ENCODE data around the gene CTIF.

CTIF gene

DNA sequence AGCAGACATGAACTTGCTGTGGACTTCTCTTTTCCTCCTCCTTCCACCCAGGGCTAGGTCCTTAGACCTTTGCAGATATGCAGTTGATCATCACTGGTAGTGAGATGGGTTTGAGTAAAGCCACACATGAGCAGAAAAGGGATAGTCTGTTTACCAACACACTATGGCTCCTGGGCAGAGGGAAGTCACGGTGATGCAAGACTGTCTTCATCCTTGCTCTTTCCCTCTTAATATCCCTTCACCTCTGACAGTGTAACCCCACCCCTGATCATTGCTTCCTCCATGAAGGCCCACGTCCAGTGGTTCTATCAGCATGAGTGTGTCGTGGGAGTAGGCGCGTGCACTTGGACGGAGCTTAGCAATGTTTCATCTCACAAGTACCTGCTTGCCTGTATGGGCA lies 223.2 kb downstream of the CTIF start:
- no peak for DNase-seq

- no peak for DNase-seq
Observed at GRCh38 chr18:48762836-48763718, 224.2 kb downstream of the CTIF start.

DNA sequence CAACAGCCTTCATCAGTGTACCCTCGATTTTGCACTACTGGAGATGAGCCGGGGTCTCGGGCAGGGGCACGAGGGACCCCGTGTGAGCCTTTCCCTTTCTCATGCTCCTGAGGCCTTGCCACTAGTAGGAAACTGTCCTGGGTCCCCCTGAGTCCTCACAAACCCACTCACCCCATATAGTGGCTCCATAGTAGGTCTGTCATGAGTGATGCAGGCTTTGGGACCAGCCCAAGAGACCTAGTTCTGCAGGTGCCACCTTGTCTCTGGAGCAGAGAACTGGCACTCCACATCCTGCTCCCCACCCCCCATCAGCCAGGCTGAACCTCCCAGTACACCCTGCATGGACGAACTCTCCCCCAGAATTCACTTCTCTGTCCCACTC lies 224.9 kb downstream of the CTIF start:
- DNase-seq: no peak

DNA sequence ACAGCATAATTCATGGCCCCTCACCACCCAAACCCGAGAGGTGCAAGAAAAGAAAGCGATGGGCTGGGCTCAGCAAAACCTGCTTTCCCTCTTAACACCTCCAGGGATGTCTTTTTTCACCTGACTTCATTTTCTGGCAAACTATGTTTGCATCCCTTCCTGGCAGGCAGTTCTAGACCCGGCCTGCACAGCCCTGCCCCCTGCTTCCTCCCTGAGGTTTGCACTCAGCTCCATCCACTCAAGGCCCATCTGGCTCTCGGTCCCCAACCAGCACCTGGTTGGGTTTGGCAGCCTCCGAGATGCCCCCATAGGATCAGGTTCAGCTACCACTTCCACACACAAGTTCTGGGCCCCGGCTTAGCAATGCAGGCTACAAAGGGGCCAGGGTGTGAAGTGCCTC lies 226.2 kb downstream of the CTIF start:
- DNase-seq: no peak

GRCh38 chr18:48766026-48766425 lies 227.2 kb downstream of the CTIF start:
- no peak for DNase-seq

- no peak for DNase-seq
Observed at GRCh38 chr18:48766487-48766886, 227.7 kb downstream of the CTIF start.

DNA sequence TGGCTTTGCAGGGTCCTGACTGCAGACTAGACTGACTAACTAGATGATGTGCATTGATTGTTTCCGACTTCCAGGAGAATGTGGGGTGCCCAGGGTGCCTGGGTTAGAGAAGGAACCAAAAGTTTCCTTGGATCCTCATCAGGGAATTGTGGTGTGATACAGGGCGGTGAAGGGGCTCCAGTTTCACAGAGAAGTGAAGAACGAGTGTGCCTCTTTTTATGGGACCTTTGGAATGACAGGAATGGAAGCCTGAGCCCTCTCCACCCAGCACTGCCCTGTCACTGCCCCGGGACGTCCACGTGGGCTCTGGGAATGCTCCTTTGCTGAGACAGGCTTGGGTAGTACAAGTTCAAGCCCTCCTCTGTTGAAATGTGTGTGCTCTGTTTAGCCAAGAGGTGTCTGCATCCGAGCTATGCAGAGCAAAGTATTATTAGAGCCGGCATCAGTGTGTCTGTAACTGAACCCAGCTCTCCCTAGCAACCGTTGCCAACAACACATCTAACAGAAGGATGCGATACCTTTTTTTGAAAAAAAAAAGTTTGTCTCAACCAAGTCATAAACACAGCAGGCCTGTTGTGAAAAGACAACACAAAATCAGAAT lies 228.4 kb downstream of the CTIF start:
- DNase-seq: no peak

DNA sequence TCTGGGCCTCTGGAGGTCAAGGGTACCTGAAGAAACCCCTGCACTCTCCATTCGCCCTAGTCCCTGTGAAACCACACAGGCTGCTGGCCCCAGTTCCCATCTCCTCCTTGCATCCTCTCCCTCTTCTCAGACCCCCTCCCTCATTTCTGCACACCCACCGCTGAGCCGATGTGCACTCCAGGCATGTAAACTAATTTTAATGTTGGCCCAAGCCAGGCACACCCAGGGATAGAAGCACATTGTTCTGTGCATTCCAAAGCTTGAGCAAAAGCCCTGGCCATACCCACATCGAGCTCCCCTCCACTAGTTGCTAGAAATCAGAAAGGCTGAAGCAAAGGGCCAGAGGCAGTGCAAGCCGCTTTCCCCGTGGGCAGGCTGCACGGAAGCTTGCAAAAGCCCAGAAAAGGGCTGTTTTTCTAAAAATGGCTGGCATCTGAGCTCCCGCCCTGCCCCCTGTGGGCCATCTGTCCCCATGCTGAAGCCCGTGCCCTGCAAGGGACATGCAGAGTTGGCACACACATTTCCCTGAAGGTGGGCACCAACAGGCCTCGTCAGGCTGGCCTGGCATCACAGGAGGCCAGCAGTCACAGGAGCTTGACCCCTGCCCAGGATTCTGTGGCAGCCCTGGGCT lies 230.3 kb downstream of the CTIF start:
- DNase-seq: no peak

GRCh38 chr18:48770243-48770642 lies 231.4 kb downstream of the CTIF start:
- DNase-seq: no peak

- no peak for DNase-seq
Observed at GRCh38 chr18:48771641-48772375, 233.0 kb downstream of the CTIF start.

GRCh38 chr18:48772457-48772856 lies 233.6 kb downstream of the CTIF start:
- DNase-seq: no peak

GRCh38 chr18:48773821-48774220 lies 235.0 kb downstream of the CTIF start:
- DNase-seq: no peak

- DNase-seq: no peak
Observed at GRCh38 chr18:48774941-48775340, 236.1 kb downstream of the CTIF start.

DNA sequence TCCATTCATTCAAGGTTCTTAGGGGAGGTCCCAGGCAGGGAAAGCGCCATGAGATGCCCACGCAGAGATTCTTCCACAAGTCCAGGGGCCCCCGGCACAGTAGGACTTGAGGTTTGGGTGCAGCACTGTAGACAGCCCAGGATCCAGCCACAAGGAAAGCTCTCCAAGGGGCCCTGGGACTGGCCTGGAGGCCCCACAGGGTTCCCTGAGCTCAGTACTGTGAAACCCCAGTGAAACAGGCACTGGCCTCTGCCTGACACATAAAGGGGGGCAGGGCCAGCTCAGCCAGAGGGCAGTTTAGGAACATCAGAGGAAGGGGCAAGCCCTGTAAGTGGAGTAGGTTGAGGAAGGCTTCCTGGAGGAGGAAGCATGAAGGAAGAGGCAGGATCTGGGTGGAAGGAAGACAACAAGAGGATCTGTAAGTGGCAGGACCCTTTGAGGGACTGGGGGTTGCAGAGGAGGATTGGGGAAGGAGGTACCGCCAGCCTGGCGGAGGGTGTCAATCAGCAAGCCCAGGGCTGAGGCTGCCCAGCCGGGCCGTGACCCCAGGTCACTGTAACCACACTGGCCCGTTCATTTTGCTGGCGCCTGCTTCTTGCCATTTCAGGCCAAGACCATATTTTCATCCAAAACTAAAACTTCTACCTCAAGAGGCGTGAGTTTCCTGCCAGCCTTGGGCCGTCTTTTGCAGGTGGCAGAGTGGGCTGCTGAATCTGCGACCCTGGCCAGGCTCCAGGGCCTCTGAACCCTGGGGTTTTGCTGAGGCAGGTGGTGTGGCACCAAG lies 236.7 kb downstream of the CTIF start:
- no peak for DNase-seq

DNA sequence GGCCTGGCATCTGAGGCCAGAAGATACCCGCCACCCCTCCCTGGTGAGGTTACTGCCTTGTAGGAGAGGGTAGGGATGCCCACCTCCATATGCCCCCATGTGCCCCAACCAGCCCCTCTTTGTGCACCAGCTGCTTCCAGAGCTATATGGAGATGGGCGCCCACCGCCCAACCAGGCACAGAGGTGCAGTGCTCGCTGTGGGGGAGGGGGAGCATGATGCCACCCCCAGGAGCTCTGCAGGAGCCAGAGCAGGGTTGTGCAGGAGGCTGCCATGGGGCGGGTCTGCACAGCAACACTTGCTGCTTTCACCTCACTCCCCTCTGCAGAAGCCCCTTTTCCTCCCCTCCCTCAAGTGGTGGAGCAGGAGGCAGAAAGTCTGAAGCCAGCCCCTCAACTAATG lies 237.3 kb downstream of the CTIF start:
- DNase-seq: no peak

DNA sequence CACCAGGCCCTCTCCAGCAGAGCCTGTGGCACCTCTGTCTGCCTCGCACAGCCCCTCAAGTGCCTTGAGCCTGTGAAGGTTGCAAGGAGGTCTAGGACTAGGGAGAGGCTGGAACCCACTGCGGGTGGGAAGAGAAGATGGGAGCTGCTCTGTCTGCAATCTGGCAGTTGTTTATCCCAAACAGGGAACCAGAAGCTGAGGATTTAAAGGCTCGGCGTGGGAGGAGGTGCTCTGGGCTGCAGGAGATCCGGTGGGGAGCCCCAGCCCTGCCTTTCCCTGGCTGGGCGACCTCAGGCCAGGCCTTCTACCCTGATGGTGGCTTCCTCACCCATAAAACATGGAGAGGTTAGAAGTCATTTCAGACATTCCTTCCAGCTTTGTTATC lies 237.8 kb downstream of the CTIF start:
- DNase-seq: no peak

GRCh38 chr18:48777026-48777743 lies 238.4 kb downstream of the CTIF start:
- DNase-seq: peak in 1 of 2 experiments; percentile 28

DNA sequence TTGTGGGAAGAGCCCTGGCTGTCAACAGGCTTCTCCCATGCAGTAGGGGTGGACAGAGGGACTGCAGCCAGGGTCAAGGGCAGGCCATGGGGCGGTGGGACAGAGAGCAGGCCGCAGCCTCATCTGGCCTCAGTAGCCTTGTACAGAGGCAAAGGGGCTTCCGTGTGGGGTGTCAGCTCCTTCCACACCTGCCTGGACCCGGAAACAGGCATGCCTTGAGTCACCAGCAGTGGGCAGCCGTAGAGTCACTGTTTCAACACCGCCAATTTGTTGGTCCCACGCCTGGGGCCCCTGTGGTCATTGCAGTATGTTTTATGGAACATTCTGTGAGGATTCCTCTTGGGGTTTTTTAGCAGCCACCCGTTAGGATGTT lies 238.9 kb downstream of the CTIF start:
- DNase-seq: no peak

- no peak for DNase-seq
Observed at GRCh38 chr18:48778344-48779011, 239.6 kb downstream of the CTIF start.

- DNase-seq: no peak
Observed at GRCh38 chr18:48779462-48779861, 240.6 kb downstream of the CTIF start.

- no peak for DNase-seq
Observed at GRCh38 chr18:48780201-48780912, 241.5 kb downstream of the CTIF start.

All from NCI-H446 (cell line).